Keratinocyte (primary cell): ENCODE data around the gene CDK14.

ENCODE experiments used
- CTCF ChIP-seq, 3 experiments: IDR thresholded peaks in 1 of 3; conservative IDR thresholded peaks in 1 of 3; optimal IDR thresholded peaks in 1 of 3; 2 replicates in 2 of 3; 3 replicates in 1 of 3; pipeline versions ENCODE3 to v1.5.1; 2011; ENCODE audit warnings: low read length in 3 of 3, mild to moderate bottlenecking in 3 of 3, moderate library complexity in 2 of 3, control low read depth in 1 of 3, inconsistent platforms in 1 of 3; ENCODE audit not compliant: insufficient read depth in 2 of 3; ENCODE audit errors: extremely low read depth in 1 of 3
- EZH2 ChIP-seq: IDR thresholded peaks from one replicate; pipeline ENCODE4 v1.6.1; 2012; ENCODE audit warnings: inconsistent platforms, mild to moderate bottlenecking, low read length, moderate library complexity

DNA sequence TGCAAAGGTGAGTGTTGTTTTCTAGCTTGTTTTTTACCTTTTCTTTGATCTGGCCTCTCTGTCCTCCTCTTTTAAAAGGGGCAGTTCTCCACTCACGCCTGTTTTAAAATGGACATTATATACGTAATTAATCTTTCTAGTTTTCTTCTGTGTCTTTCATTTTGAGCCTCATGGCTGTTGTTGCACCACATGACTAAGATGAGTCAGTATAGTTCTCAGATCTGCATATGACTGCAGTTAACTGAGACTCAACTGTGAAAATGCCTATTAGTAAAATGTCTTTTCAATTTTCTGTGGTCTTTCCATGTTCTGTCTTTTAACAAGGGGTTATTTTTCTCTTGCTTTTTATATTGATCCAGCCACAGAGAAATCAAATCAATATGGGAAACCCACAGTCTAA is 296.1 kb downstream of the CDK14 start:
- no peak for TF ChIP-seq CTCF (optimal IDR thresholded peaks at IDR 0.05 in 1 of 3, IDR thresholded peaks at IDR 0.05 in 1 of 3, conservative IDR thresholded peaks at IDR 0.05 in 1 of 3; ENCODE audit: extremely low read depth in 1 of 3, insufficient read depth in 2 of 3, low read length in 3 of 3)
- TF ChIP-seq EZH2: no peak
